SU-DHL-6 (cell line): ENCODE results near the gene SLC24A3.

ENCODE experiments used
- EZH2phosphoT487 ChIP-seq: fragments of 200-600 bp; sonication (generic), shearing (Covaris generic); conservative IDR thresholded peaks from 2 replicates; pipeline ENCODE4 v1.6.1; 2018; ENCODE audit warnings: mild to moderate bottlenecking, antibody characterized with exemption, low read length, moderate library complexity, mixed read lengths
- TF ChIP-seq, protein P1 (sequence below): fragments of 200-600 bp; sonication (generic); IDR thresholded peaks from one replicate; pipeline ENCODE4 v1.5.1; 2017; ENCODE audit warnings: antibody characterized with exemption, mild to moderate bottlenecking, low read length, moderate library complexity; ENCODE audit not compliant: insufficient read depth, poor library complexity, severe bottlenecking

DNA sequence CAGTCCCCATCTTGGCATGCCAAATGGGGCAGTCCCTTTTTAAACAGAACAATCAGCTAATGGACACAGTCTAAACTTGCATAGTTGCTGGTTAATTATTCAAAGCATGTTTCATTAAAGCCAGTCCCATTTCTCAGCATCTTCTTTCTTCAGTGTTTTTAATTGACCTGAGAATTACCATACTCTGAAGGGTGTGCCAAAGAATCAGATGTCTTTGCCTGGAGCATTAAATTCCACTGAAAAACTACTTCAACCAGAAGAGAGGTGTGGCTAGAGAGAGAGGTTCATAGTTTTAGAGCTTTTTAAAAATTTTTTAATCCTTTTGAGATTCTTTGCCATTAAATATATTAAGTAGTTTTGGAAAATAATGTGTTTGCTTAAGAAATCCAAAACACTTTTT lies 37.9 kb downstream of the SLC24A3 start:
- TF ChIP-seq, protein P1, sequence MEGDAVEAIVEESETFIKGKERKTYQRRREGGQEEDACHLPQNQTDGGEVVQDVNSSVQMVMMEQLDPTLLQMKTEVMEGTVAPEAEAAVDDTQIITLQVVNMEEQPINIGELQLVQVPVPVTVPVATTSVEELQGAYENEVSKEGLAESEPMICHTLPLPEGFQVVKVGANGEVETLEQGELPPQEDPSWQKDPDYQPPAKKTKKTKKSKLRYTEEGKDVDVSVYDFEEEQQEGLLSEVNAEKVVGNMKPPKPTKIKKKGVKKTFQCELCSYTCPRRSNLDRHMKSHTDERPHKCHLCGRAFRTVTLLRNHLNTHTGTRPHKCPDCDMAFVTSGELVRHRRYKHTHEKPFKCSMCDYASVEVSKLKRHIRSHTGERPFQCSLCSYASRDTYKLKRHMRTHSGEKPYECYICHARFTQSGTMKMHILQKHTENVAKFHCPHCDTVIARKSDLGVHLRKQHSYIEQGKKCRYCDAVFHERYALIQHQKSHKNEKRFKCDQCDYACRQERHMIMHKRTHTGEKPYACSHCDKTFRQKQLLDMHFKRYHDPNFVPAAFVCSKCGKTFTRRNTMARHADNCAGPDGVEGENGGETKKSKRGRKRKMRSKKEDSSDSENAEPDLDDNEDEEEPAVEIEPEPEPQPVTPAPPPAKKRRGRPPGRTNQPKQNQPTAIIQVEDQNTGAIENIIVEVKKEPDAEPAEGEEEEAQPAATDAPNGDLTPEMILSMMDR, result no peak
- TF ChIP-seq EZH2phosphoT487, result no peak
